GM19455 (cell line): Measurements from ENCODE around the gene MUC5AC.
"Not testable (repeated sequence)": the region's sequence is repeated elsewhere in the genome, so short reads cannot be mapped to it uniquely, and the experiment has no call there.

Experiments used
- ATAC-seq: cut with Tn5 transposase; IDR thresholded peaks from one replicate; pipeline ENCODE4 v1.9.1; 2021; ENCODE audit not compliant: unreplicated experiment

The MUC5AC gene

GRCh38 chr11:1157645-1158591 is at the start of gene MUC5AC:
TSS of gene MUC5AC (plus strand) at chr11:1157953. CDS start at chr11:1158000, 47 bp downstream.
- ATAC-seq, result no peak

GRCh38 chr11:1108246-1108900 is 49.4 kb upstream of the MUC5AC start:
- no peak for ATAC-seq

GRCh38 chr11:1109101-1109917 is 48.4 kb upstream of the MUC5AC start:
- no peak for ATAC-seq

GRCh38 chr11:1109918-1110705 is 47.6 kb upstream of the MUC5AC start:
- ATAC-seq, result no peak

GRCh38 chr11:1111545-1112212 is 46.1 kb upstream of the MUC5AC start:
- ATAC-seq, result no peak

GRCh38 chr11:1112351-1113191 is 45.2 kb upstream of the MUC5AC start:
- no peak for ATAC-seq

GRCh38 chr11:1113405-1114201 is 44.1 kb upstream of the MUC5AC start:
- ATAC-seq, result no peak

- ATAC-seq, result not testable (repeated sequence)
Observed at GRCh38 chr11:1115292-1115691, 42.5 kb upstream of the MUC5AC start.

GRCh38 chr11:1116104-1116503 is 41.6 kb upstream of the MUC5AC start:
- no peak for ATAC-seq

- no peak for ATAC-seq
Observed at GRCh38 chr11:1116666-1117390, 40.9 kb upstream of the MUC5AC start.

- ATAC-seq, result no peak
Observed at GRCh38 chr11:1117992-1118391, 39.8 kb upstream of the MUC5AC start.

- no peak for ATAC-seq
Observed at GRCh38 chr11:1118755-1119603, 38.8 kb upstream of the MUC5AC start.

GRCh38 chr11:1119604-1120146 is 38.1 kb upstream of the MUC5AC start:
- no peak for ATAC-seq

GRCh38 chr11:1120532-1121330 is 37.0 kb upstream of the MUC5AC start:
- ATAC-seq, result no peak

GRCh38 chr11:1121331-1121812 is 36.4 kb upstream of the MUC5AC start:
- no peak for ATAC-seq
